Keratinocyte (primary cell): ENCODE results near the gene CCDC141. TPM values are rescaled to one million over a fixed set of nuclear protein-coding genes. Genes with fewer than 3 reads are reported as not detected.

Source experiments
- DNase-seq: peaks from one replicate; pipeline ENCODE4 v3.0.0-alpha.2; 2011; ENCODE audit warnings: low read depth, missing footprints, low spot score
- FAIRE-seq: peaks from 2 replicates; lab custom pipeline; 2011; peaks lifted over from hg19 to GRCh38; lab: Jason Lieb, UNC
- H2AFZ ChIP-seq: 2 replicates; pipeline ENCODE4 v1.6.0; 2012; ENCODE audit warnings: low read length, control low read depth, inconsistent platforms; ENCODE audit not compliant: control insufficient read depth
- H3K27ac ChIP-seq: 2 replicates; pipeline ENCODE4 v1.5.1; 2011; ENCODE audit warnings: low read length; ENCODE audit not compliant: control insufficient read depth, insufficient read depth
- H3K27me3 ChIP-seq: 3 replicates; pipeline ENCODE4 v1.6.0; 2011; ENCODE audit warnings: low read length; ENCODE audit not compliant: control insufficient read depth, insufficient read depth; ENCODE audit errors: extremely low read depth
- H3K36me3 ChIP-seq, 2 experiments: 2 replicates in 1 of 2; 3 replicates in 1 of 2; pipeline ENCODE4 v1.5.1; 2011; ENCODE audit warnings: low read length in 2 of 2, mild to moderate bottlenecking in 1 of 2; ENCODE audit not compliant: control insufficient read depth in 2 of 2, insufficient read depth in 2 of 2; ENCODE audit errors: extremely low read depth in 1 of 2
- H3K4me1 ChIP-seq: 3 replicates; pipeline ENCODE4 v1.5.1; 2011; ENCODE audit warnings: low read length; ENCODE audit not compliant: control insufficient read depth, insufficient read depth; ENCODE audit errors: extremely low read depth
- H3K4me2 ChIP-seq: 3 replicates; pipeline ENCODE4 v1.6.0; 2011; ENCODE audit warnings: low read depth, low read length; ENCODE audit not compliant: control insufficient read depth, insufficient read depth; ENCODE audit errors: extremely low read depth
- H3K4me3 ChIP-seq, 3 experiments: fragments of 200-600 bp in 1 of 3; sonication (generic) in 1 of 3; 2 replicates in 2 of 3; 3 replicates in 1 of 3; pipeline ENCODE4 v1.5.1; 2011 to 2016; ENCODE audit warnings: low read length in 3 of 3, mild to moderate bottlenecking in 3 of 3, control low read depth in 2 of 3, inconsistent platforms in 1 of 3, low read depth in 1 of 3, mixed read lengths in 1 of 3, mixed run types in 1 of 3, moderate library complexity in 1 of 3; ENCODE audit not compliant: control insufficient read depth in 2 of 3, insufficient read depth in 2 of 3; ENCODE audit errors: extremely low read depth in 1 of 3
- H3K79me2 ChIP-seq: 2 replicates; pipeline ENCODE4 v1.6.0; 2012; ENCODE audit warnings: low read length; ENCODE audit not compliant: control insufficient read depth, insufficient read depth
- H3K9ac ChIP-seq: 3 replicates; pipeline ENCODE4 v1.6.0; 2011; ENCODE audit warnings: low read length; ENCODE audit not compliant: control insufficient read depth, insufficient read depth; ENCODE audit errors: extremely low read depth
- H3K9me1 ChIP-seq: 3 replicates; pipeline ENCODE4 v1.6.0; 2011; ENCODE audit warnings: low read length; ENCODE audit not compliant: control insufficient read depth, insufficient read depth; ENCODE audit errors: extremely low read depth
- H3K9me3 ChIP-seq: 2 replicates; pipeline ENCODE4 v1.5.1; 2012; ENCODE audit warnings: low read depth, low read length; ENCODE audit not compliant: control insufficient read depth
- H4K20me1 ChIP-seq: 3 replicates; pipeline ENCODE4 v1.6.0; 2011; ENCODE audit warnings: low read length; ENCODE audit not compliant: control insufficient read depth, insufficient read depth; ENCODE audit errors: extremely low read depth
- CTCF ChIP-seq, 3 experiments: IDR thresholded peaks in 1 of 3; conservative IDR thresholded peaks in 1 of 3; optimal IDR thresholded peaks in 1 of 3; 2 replicates in 2 of 3; 3 replicates in 1 of 3; pipeline versions ENCODE3 to v1.5.1; 2011; ENCODE audit warnings: low read length in 3 of 3, mild to moderate bottlenecking in 3 of 3, moderate library complexity in 2 of 3, control low read depth in 1 of 3, inconsistent platforms in 1 of 3; ENCODE audit not compliant: insufficient read depth in 2 of 3; ENCODE audit errors: extremely low read depth in 1 of 3
- EZH2 ChIP-seq: IDR thresholded peaks from one replicate; pipeline ENCODE4 v1.6.1; 2012; ENCODE audit warnings: inconsistent platforms, mild to moderate bottlenecking, low read length, moderate library complexity
- dilution Hi-C: fragments of 300-500 bp; cut with MboI; formaldehyde crosslinking; loops from one replicate; pipeline ENCODE4 v1.7.0; 2020; ENCODE audit warnings: low sequenced_read_pairs; ENCODE audit not compliant: extremely low pct_ligation_motif_present
- polyA plus RNA-seq, 5 experiments: library from polyadenylated mRNA; depleted of rRNA in 3 of 5; stranded (reverse) in 3 of 5; stranded (forward) in 1 of 5; unstranded in 1 of 5; fragments of >200 nt; gene quantifications; 1 replicate in 1 of 5; 2 replicates in 3 of 5; 3 replicates in 1 of 5; pipeline versions ENCODE4 v1.2.1 to v1.2.3, GENCODE V29; 2011 to 2012; ENCODE audit warnings: missing spikeins in 2 of 5, low read depth in 1 of 5, low replicate concordance in 1 of 5

The CCDC141 gene
- polyA plus RNA-seq, 1 donor (not counting 4 experiments of a cell fraction or from before 2014, with no cell fraction given), result not detected

GRCh38 chr2:178787934-178788333 lies 262.0 kb downstream of the CCDC141 start:
- H3K9me1 ChIP-seq, result no peaks in the 10 kb centered on the region
- dilution Hi-C loops, result no loop called here

GRCh38 chr2:178787155-178787554 lies 262.8 kb downstream of the CCDC141 start:
- Histone ChIP-seq H3K36me3 (no peaks in the 10 kb centered on the region), H3K4me2 (no peak overlapping the region), H3K27ac (no peak overlapping the region), H3K9me3 (no peaks in the 10 kb centered on the region), H3K79me2 (no peaks in the 10 kb centered on the region), H3K9ac (no peak overlapping the region), H3K4me1 (no peaks in the 10 kb centered on the region), H3K4me3 (no peak overlapping the region), H2AFZ (no peak overlapping the region), H4K20me1 (no peaks in the 10 kb centered on the region), H3K9me1 (no peaks in the 10 kb centered on the region), H3K27me3 (no peaks in the 10 kb centered on the region)
- FAIRE-seq, result no peak
- dilution Hi-C loops, result no loop called here
- no peak for TF ChIP-seq EZH2
- TF ChIP-seq CTCF (optimal IDR thresholded peaks at IDR 0.05 in 1 of 3, IDR thresholded peaks at IDR 0.05 in 1 of 3, conservative IDR thresholded peaks at IDR 0.05 in 1 of 3; ENCODE audit: extremely low read depth in 1 of 3, insufficient read depth in 2 of 3, low read length in 3 of 3), result no peak
- no peak for DNase-seq

More at GRCh38 chr2:178787934-178788333, 262.0 kb downstream of the CCDC141 start:
- H3K79me2 ChIP-seq, result no peaks in the 10 kb centered on the region
- H3K27ac ChIP-seq, result no peak overlapping the region
- no peaks in the 10 kb centered on the region for H3K27me3 ChIP-seq
- no peaks in the 10 kb centered on the region for H3K9me3 ChIP-seq
- H4K20me1 ChIP-seq, result no peaks in the 10 kb centered on the region
- H3K4me3 ChIP-seq, result no peak overlapping the region
- no peak for TF ChIP-seq EZH2
- no peak for TF ChIP-seq CTCF (optimal IDR thresholded peaks at IDR 0.05 in 1 of 3, IDR thresholded peaks at IDR 0.05 in 1 of 3, conservative IDR thresholded peaks at IDR 0.05 in 1 of 3; ENCODE audit: extremely low read depth in 1 of 3, insufficient read depth in 2 of 3, low read length in 3 of 3)
- no peak overlapping the region for H2AFZ ChIP-seq
- H3K4me2 ChIP-seq, result no peak overlapping the region
- FAIRE-seq (no peak), DNase-seq (no peak)
- H3K9ac ChIP-seq, result no peak overlapping the region
- H3K4me1 ChIP-seq, result no peaks in the 10 kb centered on the region
- no peaks in the 10 kb centered on the region for H3K36me3 ChIP-seq
